Activated CD8-positive, alpha-beta T cell treated with anti-CD3 and anti-CD28 coated beads for 36 hours (primary cell): ENCODE results near the gene MAGI2. TPM values are rescaled to one million over a fixed set of nuclear protein-coding genes. Genes with fewer than 3 reads are reported as not detected.

Experiments
- ATAC-seq: fragments of 200-7000 bp; cut with Tn5 transposase; one replicate; pipeline ENCODE4 v1.10.0; 2021; ENCODE audit warnings: mild to moderate bottlenecking, moderate library complexity
- CTCF ChIA-PET: fragments of 350-600 bp; sonication (Branson Sonifier 250); formaldehyde crosslinking; loops from one replicate; lab custom pipeline; 2021; ENCODE audit warnings: antibody characterized with exemption; lab: Charles Lee
- POLR2A ChIA-PET: fragments of 350-600 bp; sonication (Branson Sonifier 250); formaldehyde crosslinking; loops from one replicate; lab custom pipeline; 2021; ENCODE audit warnings: antibody characterized with exemption; lab: Charles Lee
- DNase-seq: peaks from one replicate; pipeline ENCODE4 v3.0.0-alpha.2; 2020
- H3K27ac Mint-ChIP-seq: one replicate; pipeline ENCODE4 v1.8.0; 2021; ENCODE audit warnings: mild to moderate bottlenecking, mixed read lengths
- H3K27me3 Mint-ChIP-seq: one replicate; pipeline ENCODE4 v1.8.0; 2021; ENCODE audit warnings: mixed read lengths
- H3K36me3 Mint-ChIP-seq: one replicate; pipeline ENCODE4 v1.8.0; 2021; ENCODE audit warnings: low read depth, mixed read lengths
- H3K4me1 Mint-ChIP-seq: one replicate; pipeline ENCODE4 v1.8.0; 2021; ENCODE audit warnings: low read depth, mixed read lengths
- H3K4me3 Mint-ChIP-seq: one replicate; pipeline ENCODE4 v1.8.0; 2021; ENCODE audit warnings: mild to moderate bottlenecking, moderate library complexity, mixed read lengths
- H3K9me3 Mint-ChIP-seq: one replicate; pipeline ENCODE4 v1.8.0; 2021; ENCODE audit warnings: mixed read lengths
- CTCF ChIP-seq: fragments of 200-600 bp; IDR thresholded peaks from one replicate; pipeline ENCODE4 v1.8.0; 2022; ENCODE audit warnings: antibody characterized with exemption, mild to moderate bottlenecking
- intact Hi-C: fragments of 100-400 bp; cut with micrococcal nuclease; formaldehyde crosslinking; loops from one replicate; pipeline ENCODE4 v1.10.0; 2022
- total RNA-seq, 2 experiments: library from RNA; stranded (reverse); gene quantifications; one replicate each; pipeline ENCODE4 v1.2.3, GENCODE V29; 2021

MAGI2 gene
- total RNA-seq, 2 experiments from 2014 or later: 0.04 to 0.09 TPM

GRCh38 chr7:78620920-78621319, 832.5 kb downstream of the MAGI2 start:
- ChIA-PET CTCF (no interaction called here), POLR2A (no interaction called here)
- Mint-ChIP-seq H3K36me3 (no peaks in the 10 kb centered on the region), H3K4me3 (no peak overlapping the region), H3K9me3 (peaks cover 2% of the 10 kb centered on the region), H3K27me3 (no peaks in the 10 kb centered on the region), H3K27ac (no peak overlapping the region), H3K4me1 (no peaks in the 10 kb centered on the region)
- ATAC-seq (no peak), DNase-seq (no peak)
- intact Hi-C loops: no loop called here
- no peak for TF ChIP-seq CTCF

GRCh38 chr7:78616539-78616938, 836.9 kb downstream of the MAGI2 start:
- Mint-ChIP-seq H3K4me1 (no peaks in the 10 kb centered on the region), H3K36me3 (no peaks in the 10 kb centered on the region), H3K9me3 (no peaks in the 10 kb centered on the region), H3K27me3 (no peaks in the 10 kb centered on the region), H3K27ac (no peak overlapping the region), H3K4me3 (no peak overlapping the region)
- ATAC-seq: no peak
- DNase-seq: no peak
- TF ChIP-seq CTCF: no peak
- intact Hi-C loops: no loop called here
- ChIA-PET CTCF (no interaction called here), POLR2A (no interaction called here)

DNA sequence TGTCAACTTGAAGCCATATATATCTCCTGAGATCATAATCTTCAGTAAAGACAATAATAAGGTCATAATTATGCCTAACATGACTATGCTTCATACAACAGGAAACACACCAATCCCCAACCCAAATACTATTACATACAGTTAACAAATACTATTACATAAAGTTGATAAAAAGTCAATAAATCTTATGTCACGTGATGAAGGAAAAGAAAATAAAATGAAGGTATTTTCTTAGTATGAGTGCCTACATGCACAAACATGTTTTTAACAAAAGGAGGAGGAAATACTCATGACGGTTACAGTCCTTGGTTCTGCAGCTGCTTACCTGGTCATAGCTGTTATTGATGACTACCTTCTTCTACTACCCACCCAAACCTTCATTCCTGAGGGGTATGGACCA, 844.2 kb downstream of the MAGI2 start:
- ATAC-seq: no peak
- H3K4me1 Mint-ChIP-seq: no peaks in the 10 kb centered on the region
- CTCF ChIA-PET: no interaction called here
- POLR2A ChIA-PET: no interaction called here
- H3K36me3 Mint-ChIP-seq: no peaks in the 10 kb centered on the region
- no peak overlapping the region for H3K4me3 Mint-ChIP-seq
- DNase-seq: no peak
- TF ChIP-seq CTCF: no peak
- no peaks in the 10 kb centered on the region for H3K9me3 Mint-ChIP-seq
- no peak overlapping the region for H3K27ac Mint-ChIP-seq
- H3K27me3 Mint-ChIP-seq: no peaks in the 10 kb centered on the region
- intact Hi-C loops: no loop called here

DNA sequence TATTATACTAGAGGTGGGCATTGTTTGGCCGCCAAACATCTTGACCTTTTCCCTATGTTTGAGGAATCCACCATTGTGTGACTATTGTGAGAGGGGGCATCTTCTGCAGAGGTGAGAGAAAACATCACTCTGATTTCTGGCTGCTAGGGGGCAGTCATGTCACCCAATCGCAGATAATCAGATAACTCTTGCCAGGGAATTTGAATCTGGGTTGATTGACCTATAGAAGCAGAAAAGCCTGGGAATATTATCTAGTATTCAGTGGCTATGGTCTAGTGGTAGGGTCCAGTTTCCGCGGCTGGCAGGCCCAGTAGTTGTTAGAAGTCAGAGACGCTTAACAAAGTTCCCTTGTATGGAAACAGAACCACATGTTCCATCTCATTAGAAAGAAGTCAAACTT, 846.4 kb downstream of the MAGI2 start:
- TF ChIP-seq CTCF: no peak
- Mint-ChIP-seq H3K27me3 (no peaks in the 10 kb centered on the region), H3K4me1 (no peaks in the 10 kb centered on the region), H3K27ac (no peak overlapping the region), H3K4me3 (no peak overlapping the region), H3K36me3 (no peaks in the 10 kb centered on the region), H3K9me3 (no peaks in the 10 kb centered on the region)
- DNase-seq (no peak), ATAC-seq (no peak)
- ChIA-PET CTCF (no interaction called here), POLR2A (no interaction called here)
- intact Hi-C loops: no loop called here

DNA sequence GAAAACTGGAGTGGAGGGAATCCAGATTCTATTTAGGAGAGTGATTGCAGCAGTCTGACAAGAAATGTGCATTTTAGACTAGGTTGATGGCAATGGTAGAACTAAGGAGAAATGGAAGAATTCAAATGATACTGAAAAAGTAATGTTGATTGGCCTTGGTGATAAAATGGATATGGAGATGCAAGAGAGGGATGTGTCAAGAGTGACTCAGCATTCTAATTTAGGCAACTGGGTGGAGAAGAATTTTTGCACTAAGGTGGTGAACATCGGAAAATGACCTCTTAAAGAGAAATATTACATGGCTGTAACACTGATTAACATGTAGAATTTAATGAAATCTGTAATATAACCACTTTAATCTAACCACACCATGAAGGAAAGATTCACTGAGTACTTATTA, 848.3 kb downstream of the MAGI2 start:
- H3K4me1 Mint-ChIP-seq: no peaks in the 10 kb centered on the region
- no peaks in the 10 kb centered on the region for H3K36me3 Mint-ChIP-seq

More for the DNA sequence above, 848.3 kb downstream of the MAGI2 start:
- ChIA-PET CTCF (no interaction called here), POLR2A (no interaction called here)
- intact Hi-C loops: no loop called here
- DNase-seq: no peak
- H3K9me3 Mint-ChIP-seq: no peaks in the 10 kb centered on the region
- TF ChIP-seq CTCF: no peak
- no peaks in the 10 kb centered on the region for H3K27me3 Mint-ChIP-seq
- no peak overlapping the region for H3K4me3 Mint-ChIP-seq
- no peak for ATAC-seq
- H3K27ac Mint-ChIP-seq: no peak overlapping the region
